Measurements from ENCODE around the gene LST1.

LST1 gene

DNA sequence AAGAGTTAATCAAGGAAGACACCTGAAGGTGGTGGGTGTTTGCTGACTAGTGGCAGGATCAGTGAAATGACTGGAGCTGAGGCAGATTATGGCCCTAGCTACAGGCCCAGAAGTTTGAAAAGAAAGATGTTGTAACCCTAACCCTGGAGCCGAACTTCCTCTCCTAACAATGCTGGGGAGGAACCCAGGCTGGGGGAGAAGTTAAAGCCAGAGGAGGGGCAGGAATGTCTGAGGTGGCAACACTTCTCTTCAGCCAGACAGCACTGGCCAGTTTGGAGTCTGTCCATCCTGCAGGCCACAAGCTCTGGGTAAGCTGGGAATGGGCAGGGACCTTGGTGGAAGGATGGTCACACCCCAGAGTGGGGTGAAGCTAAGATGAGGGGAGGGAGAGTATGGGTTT lies at the start of gene LST1:
Gene LST1 (plus strand): TSS at position 270 of the 400 bp plus-strand sequence. CDS start 1,023 bp downstream, outside the sequence.
- peak; percentile 14 for DNase-seq

DNA sequence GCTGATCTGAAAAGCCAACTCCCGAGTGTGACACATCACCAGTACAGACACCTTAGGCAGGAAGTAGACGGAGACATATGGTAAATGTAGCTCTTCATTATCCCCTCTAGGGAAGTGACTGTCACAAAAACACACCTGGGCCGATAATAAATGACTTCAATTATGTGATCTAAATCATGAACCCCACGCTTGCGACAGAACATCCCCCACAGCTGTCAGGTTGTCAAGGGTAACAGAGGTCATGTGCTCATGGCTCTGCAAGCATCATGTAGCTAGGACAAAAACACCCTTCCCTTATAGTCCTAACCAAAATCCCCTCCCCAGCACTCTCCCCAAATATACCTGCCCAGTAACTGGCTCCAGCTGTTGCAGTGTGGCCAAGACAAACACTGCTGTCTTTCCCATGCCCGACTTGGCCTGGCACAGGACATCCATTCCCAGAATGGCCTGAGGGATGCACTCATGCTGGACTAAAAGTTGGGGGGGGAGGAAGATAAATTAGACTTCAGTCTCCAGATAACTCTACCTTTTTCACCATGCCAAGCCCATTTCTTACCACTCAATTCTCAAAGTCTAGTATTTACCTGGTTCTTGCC lies 47.2 kb upstream of the LST1 start:
- DNase-seq, result no peak

DNA sequence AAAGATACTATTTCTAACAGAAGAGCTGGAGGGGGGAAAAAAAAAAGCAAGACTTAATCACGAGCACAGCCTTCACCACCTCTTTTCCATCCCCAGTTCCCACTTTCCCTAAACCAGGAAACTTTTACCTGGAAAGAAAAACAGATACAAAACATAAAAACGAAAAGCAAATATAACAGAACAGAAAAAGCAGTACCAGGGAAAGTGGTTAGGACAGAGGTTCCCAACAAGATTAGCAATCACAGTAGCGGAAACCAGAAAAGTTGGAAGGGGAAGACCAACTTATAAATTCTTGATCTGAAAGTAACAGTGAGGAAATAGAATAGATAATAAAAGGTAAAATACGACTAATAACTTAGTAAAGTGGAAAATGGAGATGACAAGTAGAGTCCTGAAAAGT lies 45.4 kb upstream of the LST1 start:
- DNase-seq, result no peak

DNA sequence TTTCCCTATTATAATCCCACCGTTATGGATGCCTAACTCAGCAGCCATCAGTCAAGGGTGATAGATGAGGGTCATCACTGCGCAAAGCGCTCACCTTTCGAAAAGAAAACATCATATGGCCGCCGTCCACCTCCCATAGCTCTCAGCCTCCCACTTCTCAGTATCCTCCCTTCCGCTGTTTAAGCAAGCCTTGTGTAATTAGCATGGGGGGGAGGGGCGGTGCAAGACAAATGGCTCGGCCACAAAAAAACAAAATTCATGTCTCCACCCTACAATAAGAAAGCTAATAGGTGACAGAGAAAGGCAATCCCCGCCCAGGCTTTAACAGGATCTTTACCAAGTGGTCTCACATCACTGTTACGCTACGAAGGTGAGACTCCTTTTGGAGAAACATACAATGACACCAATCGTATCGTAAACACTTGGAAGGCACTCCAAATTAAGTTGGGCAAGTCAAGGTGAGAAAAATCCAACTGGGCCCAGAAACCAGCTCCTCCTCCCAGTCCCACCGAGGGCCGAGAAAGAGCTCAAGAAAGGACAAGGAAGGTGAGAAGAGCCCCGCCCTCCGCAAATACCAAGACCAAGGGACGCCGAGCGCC lies 44.9 kb upstream of the LST1 start:
- peak; percentile 75 for DNase-seq

DNA sequence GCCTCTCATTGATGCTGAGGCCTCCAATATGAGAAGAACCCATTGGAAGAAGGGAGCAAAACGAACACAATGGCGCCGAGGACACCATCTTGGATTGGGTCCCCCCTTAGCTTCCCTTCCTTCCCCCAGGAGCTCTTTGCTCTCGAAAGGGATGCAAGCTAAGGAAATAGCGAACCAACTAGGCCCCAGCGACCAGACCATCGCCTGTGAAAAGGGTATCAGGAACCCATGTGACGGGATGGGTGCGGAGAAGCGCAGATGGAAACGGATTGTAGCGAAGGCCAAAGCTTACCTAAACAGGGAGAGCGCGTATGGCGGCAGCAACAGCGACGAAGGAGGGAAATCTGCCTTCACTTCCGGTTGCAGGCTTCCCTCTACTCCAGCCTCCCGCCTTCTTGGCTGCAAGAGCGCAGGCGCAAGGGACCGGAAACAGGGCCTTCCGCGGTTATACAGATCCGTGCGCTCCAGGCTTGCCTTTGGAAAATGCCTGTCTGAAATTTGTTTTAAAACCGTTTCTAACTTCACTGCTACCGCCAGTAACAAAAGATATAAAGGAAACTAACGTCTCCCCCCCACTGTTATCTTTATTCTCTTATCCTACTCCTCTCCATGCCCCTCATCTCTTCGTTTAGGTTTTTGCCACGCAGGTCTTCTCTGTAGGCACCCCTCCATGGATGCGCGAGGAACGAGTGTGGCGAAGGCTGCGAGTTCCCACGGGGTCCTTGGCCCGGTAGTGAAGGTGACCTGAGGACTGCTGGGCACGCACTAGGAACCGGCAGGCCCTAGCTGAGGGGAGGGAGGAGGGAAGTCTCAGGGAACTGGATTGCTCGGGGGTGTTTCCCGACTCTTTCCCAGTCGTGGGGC lies 44.2 kb upstream of the LST1 start, which contains the start of gene DDX39B:
Gene DDX39B (minus strand): TSS at position 346 of the 864 bp plus-strand sequence. CDS start 1,471 bp downstream, outside the sequence.
- DNase-seq, result peak; percentile 95

DNA sequence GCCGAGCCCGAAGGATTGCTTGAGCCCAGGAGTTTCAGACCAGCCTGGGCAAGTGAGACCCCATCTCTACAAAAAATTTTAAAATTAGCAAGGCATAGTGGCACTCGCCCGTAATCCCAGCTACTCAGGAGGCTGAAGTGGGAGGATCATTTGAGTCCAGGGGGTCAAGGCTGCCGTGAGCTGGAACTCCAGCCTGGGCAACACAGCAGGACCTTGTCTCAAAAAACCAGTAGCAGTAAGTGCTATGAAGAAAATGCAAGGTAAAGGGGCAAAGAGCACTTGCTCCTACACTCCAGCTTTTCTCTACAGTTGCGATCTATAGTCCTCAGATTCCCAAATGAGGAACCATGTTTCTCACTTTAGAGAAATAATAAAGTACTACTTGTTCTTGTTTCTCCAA lies 42.4 kb upstream of the LST1 start:
- no peak for DNase-seq

DNA sequence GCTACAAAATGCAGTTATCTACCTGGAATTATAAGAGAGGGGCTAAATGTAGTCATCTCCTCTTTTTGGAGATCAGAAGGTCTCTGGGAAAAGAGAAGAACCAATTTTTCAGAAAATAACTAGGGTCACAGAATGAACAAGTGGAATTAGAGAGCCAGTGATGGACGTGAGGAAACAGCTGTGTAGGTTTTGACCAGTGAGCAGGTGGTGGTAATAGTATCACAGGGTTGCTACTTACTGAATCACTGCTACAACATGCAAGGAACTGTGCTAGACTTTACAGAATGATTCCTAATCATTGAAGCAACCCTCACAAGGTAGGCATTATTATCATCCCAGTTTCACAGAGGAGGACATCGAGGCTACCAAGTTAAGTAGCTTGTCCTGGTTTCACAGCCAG lies 41.4 kb upstream of the LST1 start:
- no peak for DNase-seq

DNA sequence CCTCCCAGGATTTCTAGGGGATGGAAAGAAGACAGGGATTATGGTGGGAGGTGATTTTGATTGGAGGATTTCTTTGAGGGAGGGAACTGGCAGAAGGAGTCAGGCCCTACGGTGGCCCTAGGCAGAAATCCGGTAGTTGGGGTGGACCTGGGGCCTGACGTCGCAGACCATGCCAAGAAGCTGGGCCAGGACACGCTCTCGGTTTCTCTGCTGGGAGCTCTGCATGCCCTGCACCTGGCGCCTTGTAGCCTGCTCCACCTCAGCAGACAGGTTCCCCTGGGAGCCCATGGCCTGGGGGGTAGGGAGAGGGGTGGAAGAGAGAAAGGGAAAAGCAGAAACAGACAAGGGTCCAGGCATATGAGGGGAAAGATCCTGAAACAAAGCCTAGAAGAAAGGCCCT lies 40.8 kb upstream of the LST1 start:
- no peak for DNase-seq

DNA sequence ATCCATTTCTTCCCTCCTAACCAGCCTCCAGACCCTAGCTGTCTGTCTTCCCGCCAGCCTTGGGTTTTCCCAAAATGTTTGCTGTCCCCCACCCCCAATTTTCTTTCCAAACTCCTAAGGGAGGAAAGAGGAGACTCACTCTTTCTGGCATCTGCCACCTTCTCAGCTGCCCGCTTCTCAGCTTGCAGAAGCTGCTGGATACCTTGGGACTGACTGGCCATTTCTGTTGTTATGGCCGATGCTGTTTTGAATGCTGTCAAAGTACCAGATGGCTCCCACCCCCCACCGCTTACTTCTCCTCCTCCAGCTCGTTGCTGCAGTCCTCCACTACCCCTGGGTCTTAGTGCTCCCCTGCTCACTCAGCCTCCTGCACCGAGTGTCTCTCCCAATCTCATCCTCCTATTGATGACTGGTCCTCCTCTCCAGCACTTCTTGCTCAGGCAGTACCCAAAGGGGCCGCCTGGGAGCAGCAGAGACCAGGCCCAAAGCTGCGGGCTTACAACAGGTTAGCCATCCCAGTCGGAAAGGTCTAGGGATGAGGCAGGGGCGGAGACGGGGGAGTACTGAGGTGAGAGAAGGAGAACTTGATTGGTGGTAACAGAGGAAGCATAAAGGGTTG lies 39.6 kb upstream of the LST1 start, which contains the start of gene ATP6V1G2:
Gene ATP6V1G2 (minus strand): TSS at position 270 of the 619 bp plus-strand sequence. CDS start 49 bp downstream, at position 221.
- DNase-seq, result peak; percentile 95

DNA sequence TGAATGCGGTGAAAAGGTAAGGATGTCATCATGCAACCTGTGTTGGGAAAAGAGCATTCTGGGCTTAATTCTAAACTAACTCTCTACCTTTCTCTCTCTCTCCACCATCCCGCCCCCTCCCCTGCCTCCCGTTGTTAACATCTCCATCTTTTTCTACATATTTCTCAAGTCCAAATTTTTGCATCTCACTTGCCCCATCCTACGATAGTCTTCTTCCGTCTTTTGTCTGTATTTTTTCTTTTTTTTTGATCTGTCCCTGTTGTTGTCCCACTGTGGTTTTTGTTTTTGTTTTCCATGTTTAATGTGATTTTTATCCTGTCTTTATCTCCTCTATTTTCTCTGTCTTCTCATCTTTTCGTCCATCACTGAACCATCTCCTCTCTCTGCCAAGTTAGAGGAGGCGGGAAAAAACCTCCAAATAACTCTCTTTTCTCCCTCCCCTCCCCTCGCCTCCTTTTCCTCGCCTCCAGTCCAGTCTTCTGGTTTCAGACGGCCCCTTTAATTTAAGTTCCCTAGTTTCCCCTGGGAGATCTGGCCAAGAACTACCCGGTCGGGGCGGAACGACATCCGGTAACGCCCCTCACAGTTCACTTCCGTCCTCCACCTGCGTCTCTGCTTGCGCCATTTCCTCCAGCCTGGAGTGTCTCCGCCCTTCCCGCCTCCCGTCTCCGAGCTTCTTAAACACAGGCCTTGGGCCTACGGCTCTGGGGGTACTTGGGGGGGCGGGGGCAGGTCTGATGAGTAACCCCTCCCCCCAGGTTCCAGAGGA lies 38.9 kb upstream of the LST1 start, which contains the start of gene NFKBIL1:
Gene NFKBIL1 (plus strand): TSS at position 651 of the 769 bp plus-strand sequence. CDS start 87 bp downstream, at position 738.
- peak; percentile 95 for DNase-seq

DNA sequence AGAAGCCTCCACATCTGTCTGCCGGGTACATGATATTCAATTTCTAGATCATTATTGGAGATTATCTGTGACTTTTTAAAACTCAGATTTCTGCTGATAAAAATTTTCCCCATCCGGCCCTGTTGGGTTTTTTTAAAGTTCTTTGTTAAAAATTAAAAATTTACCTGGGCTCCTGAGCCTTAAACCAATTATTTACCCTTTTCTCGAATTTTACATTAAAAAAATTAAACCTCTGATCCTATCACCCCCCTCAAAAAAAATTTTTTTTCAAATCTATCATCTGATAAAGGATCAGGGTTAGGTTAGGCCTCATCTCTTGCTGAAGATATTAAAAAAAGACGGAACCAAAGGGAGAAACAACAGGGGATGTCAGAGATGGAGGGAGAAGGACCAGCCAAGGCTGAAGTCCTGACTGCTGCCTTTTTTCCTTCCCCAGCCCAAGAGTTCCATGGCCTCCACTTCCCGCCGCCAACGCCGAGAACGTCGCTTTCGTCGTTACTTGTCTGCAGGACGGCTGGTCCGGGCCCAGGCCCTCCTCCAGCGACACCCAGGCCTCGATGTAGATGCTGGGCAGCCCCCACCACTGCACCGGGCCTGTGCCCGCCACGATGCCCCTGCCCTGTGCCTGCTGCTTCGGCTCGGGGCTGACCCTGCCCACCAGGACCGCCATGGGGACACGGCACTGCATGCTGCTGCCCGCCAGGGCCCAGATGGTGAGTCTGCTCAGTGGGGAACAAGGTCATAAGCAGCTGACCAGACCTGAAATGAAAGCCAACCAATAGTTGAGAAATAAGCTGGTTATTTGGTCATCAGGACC lies 38.1 kb upstream of the LST1 start:
- DNase-seq, result no peak

DNA sequence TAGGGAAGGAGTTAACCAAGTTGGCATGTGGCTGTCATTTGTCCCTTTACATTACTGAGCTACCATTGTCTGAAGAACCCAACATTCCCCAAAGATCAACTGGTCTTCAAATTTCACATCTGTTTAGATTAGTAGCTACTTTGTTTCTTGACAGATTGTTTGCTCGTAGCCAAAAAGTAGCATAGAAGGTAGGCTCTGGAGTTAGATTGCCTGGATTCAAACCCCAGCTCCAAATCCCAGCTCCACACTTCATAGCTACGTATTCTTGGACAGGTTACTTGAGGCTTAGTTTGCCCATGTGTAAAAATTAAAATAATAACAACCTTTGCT lies 37.6 kb upstream of the LST1 start:
- no peak for DNase-seq

DNA sequence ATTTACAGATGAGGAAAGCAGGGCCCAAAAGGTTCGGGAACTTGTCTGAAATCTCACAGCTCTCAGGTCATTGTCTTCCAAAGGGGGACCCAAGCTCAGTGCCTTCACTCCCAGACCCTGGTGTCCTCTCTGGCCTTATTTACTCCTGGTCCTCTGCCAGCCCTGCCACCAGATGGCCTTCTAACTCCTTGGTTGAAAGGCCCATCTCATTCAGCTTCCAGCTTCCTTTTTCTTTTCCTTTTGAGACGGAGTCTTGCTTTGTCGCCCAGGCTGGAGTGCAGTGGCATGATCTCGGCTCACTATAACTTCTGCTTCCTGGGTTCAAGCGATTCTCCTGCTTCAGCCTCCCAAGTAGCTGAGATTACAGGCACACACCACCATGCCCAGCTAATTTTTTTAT lies 34.7 kb upstream of the LST1 start:
- peak; percentile 72 for DNase-seq

DNA sequence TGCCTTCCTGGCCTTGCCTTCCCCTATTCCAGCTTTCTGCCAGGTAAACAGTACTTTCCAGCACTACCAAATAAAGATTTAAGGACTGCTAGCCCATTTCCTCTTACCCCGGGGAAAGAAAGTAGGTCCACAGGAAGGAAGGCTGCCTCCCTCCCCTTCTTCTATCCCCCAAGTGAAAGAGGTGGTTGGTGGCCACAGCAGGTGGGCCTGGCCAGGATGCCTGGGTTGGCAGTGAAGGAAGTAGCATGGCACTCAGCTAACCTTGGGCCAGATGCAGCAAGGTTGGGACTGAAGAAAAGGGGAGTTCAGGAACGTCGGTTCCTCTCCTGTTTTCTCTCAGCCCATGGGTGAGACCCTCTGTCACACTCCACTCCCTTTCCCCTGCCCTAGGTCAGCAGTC lies 29.8 kb upstream of the LST1 start:
- no peak for DNase-seq

DNA sequence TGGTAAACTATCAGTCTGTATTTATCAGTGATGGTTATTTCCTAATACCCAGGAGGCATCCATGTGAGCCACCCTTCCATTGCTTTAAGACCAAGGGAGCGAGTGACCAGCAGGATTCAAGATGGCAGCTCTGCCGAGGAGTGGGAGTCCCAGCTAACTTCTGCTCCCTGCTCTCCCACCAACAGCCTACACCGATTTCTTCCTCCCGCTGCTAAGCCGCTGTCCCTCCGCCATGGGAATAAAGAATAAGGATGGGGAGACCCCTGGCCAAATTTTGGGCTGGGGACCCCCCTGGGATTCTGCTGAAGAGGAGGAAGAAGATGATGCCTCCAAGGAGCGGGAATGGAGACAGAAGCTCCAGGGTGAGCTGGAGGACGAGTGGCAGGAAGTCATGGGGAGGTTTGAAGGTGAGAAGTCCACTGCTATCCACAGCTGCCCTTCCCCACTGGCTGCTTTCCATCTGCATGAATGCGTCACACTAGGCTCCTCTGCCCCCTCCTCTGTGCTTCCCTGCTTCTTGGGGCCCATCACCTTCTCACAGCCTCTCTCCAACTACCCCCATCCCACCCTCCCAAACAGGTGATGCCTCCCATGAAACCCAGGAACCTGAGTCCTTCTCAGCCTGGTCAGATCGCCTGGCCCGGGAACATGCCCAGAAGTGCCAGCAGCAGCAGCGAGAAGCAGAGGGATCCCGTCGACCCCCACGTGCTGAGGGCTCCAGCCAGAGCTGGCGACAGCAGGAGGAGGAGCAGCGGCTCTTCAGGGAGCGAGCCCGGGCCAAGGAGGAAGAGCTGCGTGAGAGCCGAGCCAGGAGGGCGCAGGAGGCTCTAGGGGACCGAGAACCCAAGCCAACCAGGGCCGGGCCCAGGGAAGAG lies 28.4 kb upstream of the LST1 start:
- DNase-seq, result no peak

DNA sequence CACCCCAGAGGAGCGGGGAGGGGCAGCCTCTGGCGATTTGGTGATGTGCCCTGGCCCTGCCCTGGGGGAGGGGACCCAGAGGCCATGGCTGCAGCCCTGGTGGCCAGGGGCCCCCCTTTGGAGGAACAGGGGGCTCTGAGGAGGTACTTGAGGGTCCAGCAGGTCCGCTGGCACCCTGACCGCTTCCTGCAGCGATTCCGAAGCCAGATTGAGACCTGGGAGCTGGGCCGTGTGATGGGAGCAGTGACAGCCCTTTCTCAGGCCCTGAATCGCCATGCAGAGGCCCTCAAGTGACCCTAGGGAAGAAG lies 27.8 kb upstream of the LST1 start:
- DNase-seq, result no peak

DNA sequence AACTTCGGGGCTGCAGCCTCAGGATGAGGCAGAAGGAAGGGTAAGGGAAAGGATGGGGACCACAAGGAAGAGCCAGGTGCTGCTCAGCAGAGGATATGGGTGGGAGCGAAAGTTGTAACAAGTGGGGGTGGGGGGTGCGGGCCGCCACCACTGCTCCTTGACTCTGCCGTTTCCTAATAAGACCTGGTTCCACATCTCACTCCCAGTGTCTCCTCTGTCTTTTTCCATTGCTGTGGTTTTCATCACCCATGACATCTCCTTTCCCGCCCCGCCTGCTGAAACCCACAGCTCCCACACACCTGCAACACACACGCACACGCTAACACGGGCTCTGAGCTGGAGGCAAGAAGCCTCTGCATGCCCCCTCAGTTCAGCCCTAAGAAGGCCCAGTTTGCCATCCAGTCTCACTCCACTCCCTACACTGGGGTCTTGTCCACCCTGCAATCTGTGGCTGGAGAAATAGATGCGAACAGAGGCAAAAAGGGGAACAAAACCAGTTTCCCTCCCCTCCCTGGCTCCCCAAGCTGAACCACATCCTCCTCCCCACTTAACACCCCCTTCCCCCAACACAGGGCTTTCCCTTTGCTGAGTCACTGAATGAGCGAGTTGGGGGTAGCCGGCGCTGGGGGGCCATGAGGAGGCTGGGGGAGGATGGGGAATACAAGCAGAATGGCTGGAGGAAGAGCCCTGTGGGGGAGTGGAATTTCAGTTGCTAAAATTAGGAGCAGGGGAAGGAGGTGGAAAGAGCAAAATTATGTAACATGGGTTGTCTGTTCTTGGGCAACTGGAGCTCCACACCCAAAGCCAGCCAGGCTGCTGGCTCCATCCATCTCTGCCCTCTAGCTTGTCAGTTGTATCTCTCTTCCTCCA lies 27.2 kb upstream of the LST1 start:
- DNase-seq, result peak; percentile 79

DNA sequence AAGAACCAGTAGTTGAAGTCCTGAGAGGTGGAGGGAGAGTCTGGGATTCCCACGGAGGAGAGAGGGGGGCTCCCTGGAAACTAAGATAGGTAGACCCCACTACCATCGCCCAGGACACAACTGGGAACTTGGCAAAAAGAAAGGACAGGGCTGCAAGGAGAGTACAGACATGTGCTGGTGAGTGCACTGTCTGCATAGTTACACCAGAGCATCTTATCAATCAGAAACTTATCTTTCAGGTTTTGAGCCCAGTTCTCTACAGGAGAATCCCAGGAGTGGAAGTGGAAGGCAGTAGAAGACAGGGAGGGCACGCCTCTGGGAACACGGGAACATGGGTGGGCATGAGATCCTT lies 26.5 kb upstream of the LST1 start:
- DNase-seq, result no peak

DNA sequence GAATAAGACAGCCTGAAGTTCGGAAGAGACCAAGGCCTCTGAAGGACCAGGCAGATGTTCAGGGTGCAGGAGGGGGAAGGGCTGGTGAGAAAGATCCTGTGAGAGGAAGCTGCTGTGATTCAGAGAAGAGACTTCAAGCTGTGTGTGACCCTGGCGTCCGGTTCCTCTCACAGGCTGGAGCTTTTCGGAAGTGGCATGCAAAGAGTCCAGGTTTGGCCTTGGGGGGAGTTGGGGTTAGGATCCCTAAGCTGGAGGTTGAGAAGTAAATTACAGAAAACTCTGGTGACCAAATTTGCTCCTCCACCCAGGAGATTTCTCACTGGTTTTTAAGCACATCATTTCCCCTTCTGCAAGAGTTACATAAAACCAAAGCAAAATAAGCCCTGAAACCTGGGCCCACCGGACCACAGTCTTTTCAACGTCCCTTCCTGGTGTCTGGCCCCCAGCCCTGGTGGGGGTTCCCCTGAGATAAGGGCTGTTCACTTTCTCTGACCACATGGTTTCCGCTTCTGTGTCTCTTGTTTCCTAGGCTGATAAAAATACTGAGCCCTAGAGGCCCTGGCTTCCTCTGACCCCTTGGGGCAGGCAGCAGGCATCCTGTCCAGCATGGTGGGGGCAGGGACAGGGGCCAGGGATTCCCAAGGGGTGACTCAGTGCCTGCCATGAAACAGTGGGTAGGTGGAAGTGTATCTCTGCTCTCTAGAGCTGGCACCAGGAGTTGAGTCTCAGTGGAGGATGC lies 25.9 kb upstream of the LST1 start:
- peak; percentile 71 for DNase-seq

All from activated CD4-positive, alpha-beta T cell treated with anti-CD3 and anti-CD28 coated beads for 48 hours (primary cell).